ENCODE measurements around the gene CFAP298.

Gene CFAP298

GRCh38 chr21:32597205-32597604 lies 15.0 kb downstream of the CFAP298 start:
- no peaks in the 10 kb centered on the region for H3K9me3 ChIP-seq (ENCODE audit: control insufficient read depth, low read length)
- peaks cover 33% of the 10 kb centered on the region for H3K36me3 ChIP-seq (ENCODE audit: control insufficient read depth, insufficient read depth, low read length)
- H3K4me1 ChIP-seq (ENCODE audit: control insufficient read depth, insufficient read depth, low read length, poor library complexity, severe bottlenecking) = no peaks in the 10 kb centered on the region
- H3K27ac ChIP-seq (ENCODE audit: low read depth, low read length, severe bottlenecking) = no peak overlapping the region
- WGBS, 2 experiments (ENCODE audit: insufficient coverage in 2 of 2) = 84 to 100% methylated on average over 2 to 4 of the region's 6 CpGs
- no peak overlapping the region for H3K4me3 ChIP-seq (ENCODE audit: extremely low read depth, insufficient read depth, low read length, poor library complexity, severe bottlenecking)

GRCh38 chr21:32595431-32595830 lies 16.7 kb downstream of the CFAP298 start:
- H3K27ac ChIP-seq (ENCODE audit: low read depth, low read length, severe bottlenecking) = no peak overlapping the region
- no peak overlapping the region for H3K4me3 ChIP-seq (ENCODE audit: extremely low read depth, insufficient read depth, low read length, poor library complexity, severe bottlenecking)
- H3K36me3 ChIP-seq (ENCODE audit: control insufficient read depth, insufficient read depth, low read length) = peaks cover 25% of the 10 kb centered on the region
- no peaks in the 10 kb centered on the region for H3K4me1 ChIP-seq (ENCODE audit: control insufficient read depth, insufficient read depth, low read length, poor library complexity, severe bottlenecking)
- WGBS, 2 experiments (ENCODE audit: insufficient coverage in 2 of 2) = 91 to 92% methylated on average over 10 to 11 of the region's 11 CpGs
- H3K9me3 ChIP-seq (ENCODE audit: control insufficient read depth, low read length) = no peaks in the 10 kb centered on the region

- WGBS, 2 experiments (ENCODE audit: insufficient coverage in 2 of 2) = 100% methylated on average over 3 of the region's 8 CpGs; no CpG with 5 or more reads in 1 of the 2 experiments
- Histone ChIP-seq H3K9me3 (ENCODE audit: control insufficient read depth, low read length) (no peaks in the 10 kb centered on the region), H3K36me3 (ENCODE audit: control insufficient read depth, insufficient read depth, low read length) (peaks cover 8% of the 10 kb centered on the region), H3K4me1 (ENCODE audit: control insufficient read depth, insufficient read depth, low read length, poor library complexity, severe bottlenecking) (no peaks in the 10 kb centered on the region), H3K27ac (ENCODE audit: low read depth, low read length, severe bottlenecking) (no peak overlapping the region), H3K4me3 (ENCODE audit: extremely low read depth, insufficient read depth, low read length, poor library complexity, severe bottlenecking) (no peak overlapping the region)
Measured at GRCh38 chr21:32593690-32594089, 18.5 kb downstream of the CFAP298 start.

GRCh38 chr21:32592929-32593502 lies 19.2 kb downstream of the CFAP298 start:
- Histone ChIP-seq H3K27ac (ENCODE audit: low read depth, low read length, severe bottlenecking) (no peak overlapping the region), H3K4me3 (ENCODE audit: extremely low read depth, insufficient read depth, low read length, poor library complexity, severe bottlenecking) (no peak overlapping the region), H3K4me1 (ENCODE audit: control insufficient read depth, insufficient read depth, low read length, poor library complexity, severe bottlenecking) (no peaks in the 10 kb centered on the region), H3K9me3 (ENCODE audit: control insufficient read depth, low read length) (no peaks in the 10 kb centered on the region), H3K36me3 (ENCODE audit: control insufficient read depth, insufficient read depth, low read length) (peaks cover 3% of the 10 kb centered on the region)
- 85 to 93% methylated on average over 8 of the region's 10 CpGs for WGBS, 2 experiments (ENCODE audit: insufficient coverage in 2 of 2)

GRCh38 chr21:32590130-32590529 lies 22.0 kb downstream of the CFAP298 start:
- H3K4me1 ChIP-seq (ENCODE audit: control insufficient read depth, insufficient read depth, low read length, poor library complexity, severe bottlenecking) = no peaks in the 10 kb centered on the region
- H3K36me3 ChIP-seq (ENCODE audit: control insufficient read depth, insufficient read depth, low read length) = no peaks in the 10 kb centered on the region
- WGBS, 2 experiments (ENCODE audit: insufficient coverage in 2 of 2) = 68 to 87% methylated on average over 3 to 4 of the region's 4 CpGs
- no peaks in the 10 kb centered on the region for H3K9me3 ChIP-seq (ENCODE audit: control insufficient read depth, low read length)
- H3K27ac ChIP-seq (ENCODE audit: low read depth, low read length, severe bottlenecking) = no peak overlapping the region
- no peak overlapping the region for H3K4me3 ChIP-seq (ENCODE audit: extremely low read depth, insufficient read depth, low read length, poor library complexity, severe bottlenecking)

DNA sequence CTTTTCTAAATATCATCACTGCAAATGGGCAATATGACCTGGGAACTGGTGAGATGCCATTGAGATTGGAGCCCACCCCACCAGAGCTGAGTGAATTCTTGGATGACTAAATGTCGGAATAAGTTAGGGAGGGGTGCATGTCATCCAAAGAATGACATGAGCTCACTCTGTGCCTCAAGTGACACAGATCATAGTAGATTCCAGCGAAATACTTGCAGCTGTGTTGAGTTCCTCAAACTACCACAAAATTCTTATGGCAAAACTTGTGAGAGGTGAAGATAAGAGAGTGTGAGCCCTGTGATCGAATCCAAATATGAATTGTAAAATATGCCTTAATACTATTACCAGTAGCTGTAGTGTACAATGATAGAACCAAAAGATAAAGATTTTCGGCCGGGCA lies 24.5 kb downstream of the CFAP298 start:
- H3K9me3 ChIP-seq (ENCODE audit: control insufficient read depth, low read length) = no peaks in the 10 kb centered on the region
- H3K4me3 ChIP-seq (ENCODE audit: extremely low read depth, insufficient read depth, low read length, poor library complexity, severe bottlenecking) = no peak overlapping the region
- no peaks in the 10 kb centered on the region for H3K36me3 ChIP-seq (ENCODE audit: control insufficient read depth, insufficient read depth, low read length)
- WGBS, 2 experiments (ENCODE audit: insufficient coverage in 2 of 2) = 90% methylated on average over 2 of the region's 5 CpGs
- no peak overlapping the region for H3K27ac ChIP-seq (ENCODE audit: low read depth, low read length, severe bottlenecking)
- H3K4me1 ChIP-seq (ENCODE audit: control insufficient read depth, insufficient read depth, low read length, poor library complexity, severe bottlenecking) = no peaks in the 10 kb centered on the region

- H3K9me3 ChIP-seq (ENCODE audit: control insufficient read depth, low read length) = no peaks in the 10 kb centered on the region
- no peaks in the 10 kb centered on the region for H3K36me3 ChIP-seq (ENCODE audit: control insufficient read depth, insufficient read depth, low read length)
- H3K27ac ChIP-seq (ENCODE audit: low read depth, low read length, severe bottlenecking) = no peak overlapping the region
- WGBS, 2 experiments (ENCODE audit: insufficient coverage in 2 of 2) = 82 to 89% methylated on average over 9 to 12 of the region's 13 CpGs
- no peak overlapping the region for H3K4me3 ChIP-seq (ENCODE audit: extremely low read depth, insufficient read depth, low read length, poor library complexity, severe bottlenecking)
- no peaks in the 10 kb centered on the region for H3K4me1 ChIP-seq (ENCODE audit: control insufficient read depth, insufficient read depth, low read length, poor library complexity, severe bottlenecking)
Measured at GRCh38 chr21:32587120-32587519, 25.1 kb downstream of the CFAP298 start.

DNA sequence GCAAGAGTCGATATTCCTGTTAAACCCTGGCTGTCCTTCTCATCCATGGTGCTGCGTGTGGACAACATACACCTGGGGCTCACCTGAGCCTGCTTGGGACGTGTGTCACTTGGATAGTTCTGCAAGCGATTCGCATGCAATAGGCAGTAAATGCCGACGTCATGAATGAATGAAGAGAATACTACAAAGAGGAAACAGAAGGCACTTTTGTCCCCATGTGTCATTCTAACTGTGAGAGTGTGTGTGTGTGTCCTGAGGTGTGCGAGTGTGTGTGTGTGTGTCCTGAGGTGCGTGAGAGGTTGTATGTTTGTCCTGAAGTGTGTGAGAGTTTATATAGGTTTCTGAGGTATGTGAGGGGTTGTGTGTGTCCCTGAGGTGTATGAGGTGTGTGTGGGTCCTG lies 26.2 kb downstream of the CFAP298 start:
- H3K9me3 ChIP-seq (ENCODE audit: control insufficient read depth, low read length) = no peaks in the 10 kb centered on the region
- no peak overlapping the region for H3K27ac ChIP-seq (ENCODE audit: low read depth, low read length, severe bottlenecking)
- H3K4me1 ChIP-seq (ENCODE audit: control insufficient read depth, insufficient read depth, low read length, poor library complexity, severe bottlenecking) = no peaks in the 10 kb centered on the region
- whole genome bisulfite sequencing, 2 experiments (ENCODE audit: insufficient coverage in 2 of 2) = 92 to 93% methylated on average over 8 to 9 of the region's 9 CpGs
- H3K36me3 ChIP-seq (ENCODE audit: control insufficient read depth, insufficient read depth, low read length) = no peaks in the 10 kb centered on the region
- no peak overlapping the region for H3K4me3 ChIP-seq (ENCODE audit: extremely low read depth, insufficient read depth, low read length, poor library complexity, severe bottlenecking)

- H3K9me3 ChIP-seq (ENCODE audit: control insufficient read depth, low read length) = no peaks in the 10 kb centered on the region
- H3K36me3 ChIP-seq (ENCODE audit: control insufficient read depth, insufficient read depth, low read length) = no peaks in the 10 kb centered on the region
- H3K4me3 ChIP-seq (ENCODE audit: extremely low read depth, insufficient read depth, low read length, poor library complexity, severe bottlenecking) = no peak within 1 kb of the TSS
- H3K27ac ChIP-seq (ENCODE audit: low read depth, low read length, severe bottlenecking) = no peak within 1 kb of the TSS
- 84 to 87% methylated on average over 15 to 17 of the region's 17 CpGs for WGBS, 2 experiments (ENCODE audit: insufficient coverage in 2 of 2)
- H3K4me1 ChIP-seq (ENCODE audit: control insufficient read depth, insufficient read depth, low read length, poor library complexity, severe bottlenecking) = no peaks in the 10 kb centered on the region
Measured at GRCh38 chr21:32585042-32585710, 27.0 kb downstream of the CFAP298 start, which contains the start of gene TCP10L. Gene TCP10L (minus strand): TSS chr21:32585523. CDS start chr21:32584304, 1,219 bp downstream.

- Histone ChIP-seq H3K9me3 (ENCODE audit: control insufficient read depth, low read length) (no peaks in the 10 kb centered on the region), H3K4me3 (ENCODE audit: extremely low read depth, insufficient read depth, low read length, poor library complexity, severe bottlenecking) (no peak overlapping the region), H3K27ac (ENCODE audit: low read depth, low read length, severe bottlenecking) (no peak overlapping the region), H3K4me1 (ENCODE audit: control insufficient read depth, insufficient read depth, low read length, poor library complexity, severe bottlenecking) (no peaks in the 10 kb centered on the region), H3K36me3 (ENCODE audit: control insufficient read depth, insufficient read depth, low read length) (no peaks in the 10 kb centered on the region)
- WGBS, 2 experiments (ENCODE audit: insufficient coverage in 2 of 2) = 64 to 91% methylated on average over 5 to 6 of the region's 8 CpGs
Measured at GRCh38 chr21:32584472-32584871, 27.7 kb downstream of the CFAP298 start.

- Histone ChIP-seq H3K36me3 (ENCODE audit: control insufficient read depth, insufficient read depth, low read length) (no peaks in the 10 kb centered on the region), H3K27ac (ENCODE audit: low read depth, low read length, severe bottlenecking) (no peak overlapping the region), H3K4me1 (ENCODE audit: control insufficient read depth, insufficient read depth, low read length, poor library complexity, severe bottlenecking) (no peaks in the 10 kb centered on the region), H3K9me3 (ENCODE audit: control insufficient read depth, low read length) (no peaks in the 10 kb centered on the region), H3K4me3 (ENCODE audit: extremely low read depth, insufficient read depth, low read length, poor library complexity, severe bottlenecking) (no peak overlapping the region)
- WGBS, 2 experiments (ENCODE audit: insufficient coverage in 2 of 2) = 92 to 96% methylated on average over 11 to 12 of the region's 13 CpGs
Measured at GRCh38 chr21:32581732-32582131, 30.4 kb downstream of the CFAP298 start.
